WERI-Rb-1 (cell line): ENCODE measurements around the gene RECK.

Experiments
- DNase-seq: peaks from one replicate; pipeline ENCODE4 v3.0.0-alpha.2; 2020
- H3K27ac ChIP-seq: fragments of 250-450 bp; sonication (Bioruptor Pico); 2 replicates; pipeline ENCODE4 v1.5.1; 2020; ENCODE audit warnings: mild to moderate bottlenecking, moderate library complexity
- H3K27me3 ChIP-seq: fragments of 250-450 bp; sonication (Bioruptor Pico); 2 replicates; pipeline ENCODE4 v1.5.1; 2021; ENCODE audit warnings: mild to moderate bottlenecking, low read depth, moderate library complexity; ENCODE audit not compliant: insufficient read depth, severe bottlenecking
- H3K36me3 ChIP-seq: fragments of 250-450 bp; sonication (Bioruptor Pico); 2 replicates; pipeline ENCODE4 v1.5.1; 2020; ENCODE audit warnings: mild to moderate bottlenecking, moderate library complexity
- H3K4me3 ChIP-seq: 2 replicates; pipeline ENCODE4 v1.5.1; 2011; ENCODE audit warnings: low read depth, mild to moderate bottlenecking, control low read depth, low read length
- H3K9me3 ChIP-seq: fragments of 250-450 bp; sonication (Bioruptor Pico); 2 replicates; pipeline ENCODE4 v1.5.1; 2021; ENCODE audit warnings: mild to moderate bottlenecking, moderate library complexity; ENCODE audit not compliant: severe bottlenecking
- TF ChIP-seq, protein P1 (sequence below): IDR thresholded peaks from 2 replicates; pipeline ENCODE4 v1.5.1; 2011; ENCODE audit warnings: low read depth, mild to moderate bottlenecking, control low read depth, inconsistent platforms, low read length

RECK gene

GRCh38 chr9:36136272-36136893 lies 99.7 kb downstream of the RECK start, which contains the start of gene GLIPR2:
TSS of gene GLIPR2 (plus strand) at chr9:36136733. CDS start at chr9:36136779, 46 bp downstream.
- peak within 1 kb of the TSS; percentile 60 for H3K4me3 ChIP-seq
- no peaks in the 10 kb centered on the region for H3K36me3 ChIP-seq
- peak; percentile 68 for DNase-seq
- peak within 1 kb of the TSS; percentile 48; the same call in 1 of the 2 replicates for H3K27ac ChIP-seq
- peaks cover 4% of the 10 kb centered on the region for H3K27me3 ChIP-seq
- H3K9me3 ChIP-seq, result no peaks in the 10 kb centered on the region
- TF ChIP-seq, protein P1, sequence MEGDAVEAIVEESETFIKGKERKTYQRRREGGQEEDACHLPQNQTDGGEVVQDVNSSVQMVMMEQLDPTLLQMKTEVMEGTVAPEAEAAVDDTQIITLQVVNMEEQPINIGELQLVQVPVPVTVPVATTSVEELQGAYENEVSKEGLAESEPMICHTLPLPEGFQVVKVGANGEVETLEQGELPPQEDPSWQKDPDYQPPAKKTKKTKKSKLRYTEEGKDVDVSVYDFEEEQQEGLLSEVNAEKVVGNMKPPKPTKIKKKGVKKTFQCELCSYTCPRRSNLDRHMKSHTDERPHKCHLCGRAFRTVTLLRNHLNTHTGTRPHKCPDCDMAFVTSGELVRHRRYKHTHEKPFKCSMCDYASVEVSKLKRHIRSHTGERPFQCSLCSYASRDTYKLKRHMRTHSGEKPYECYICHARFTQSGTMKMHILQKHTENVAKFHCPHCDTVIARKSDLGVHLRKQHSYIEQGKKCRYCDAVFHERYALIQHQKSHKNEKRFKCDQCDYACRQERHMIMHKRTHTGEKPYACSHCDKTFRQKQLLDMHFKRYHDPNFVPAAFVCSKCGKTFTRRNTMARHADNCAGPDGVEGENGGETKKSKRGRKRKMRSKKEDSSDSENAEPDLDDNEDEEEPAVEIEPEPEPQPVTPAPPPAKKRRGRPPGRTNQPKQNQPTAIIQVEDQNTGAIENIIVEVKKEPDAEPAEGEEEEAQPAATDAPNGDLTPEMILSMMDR, result peak; percentile 47

DNA sequence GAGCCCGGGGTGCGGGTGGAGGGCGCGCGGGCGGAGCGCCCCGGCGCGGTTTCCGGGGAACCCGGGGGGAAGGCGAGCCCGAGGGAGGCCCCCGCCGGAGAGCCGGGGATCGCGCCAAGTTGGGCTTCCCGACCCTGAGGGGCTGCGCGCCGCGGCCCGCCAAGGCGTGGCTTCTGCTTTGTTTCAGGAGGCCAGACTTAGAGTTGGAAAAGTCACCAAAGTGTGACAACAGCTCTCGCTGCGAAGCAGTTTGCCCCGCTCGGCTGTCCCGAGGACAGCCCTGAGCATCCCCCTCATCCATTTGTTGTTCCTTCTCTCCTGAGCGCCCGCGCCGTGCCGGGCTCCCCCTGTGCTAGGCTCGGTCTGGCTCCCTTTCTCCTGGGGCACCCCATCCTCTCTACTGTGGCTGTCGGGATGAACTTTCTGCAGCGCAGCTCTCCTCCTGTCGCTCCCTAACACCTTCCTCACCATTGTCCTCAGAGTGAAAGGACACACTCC lies 100.2 kb downstream of the RECK start:
- H3K4me3 ChIP-seq, result peak overlapping the region; percentile 60
- no peaks in the 10 kb centered on the region for H3K9me3 ChIP-seq
- TF ChIP-seq, protein P1, result no peak
- peaks cover 4% of the 10 kb centered on the region for H3K27me3 ChIP-seq
- H3K27ac ChIP-seq, result peak overlapping the region; percentile 48; the same call in 1 of the 2 replicates
- no peaks in the 10 kb centered on the region for H3K36me3 ChIP-seq
- no peak for DNase-seq

DNA sequence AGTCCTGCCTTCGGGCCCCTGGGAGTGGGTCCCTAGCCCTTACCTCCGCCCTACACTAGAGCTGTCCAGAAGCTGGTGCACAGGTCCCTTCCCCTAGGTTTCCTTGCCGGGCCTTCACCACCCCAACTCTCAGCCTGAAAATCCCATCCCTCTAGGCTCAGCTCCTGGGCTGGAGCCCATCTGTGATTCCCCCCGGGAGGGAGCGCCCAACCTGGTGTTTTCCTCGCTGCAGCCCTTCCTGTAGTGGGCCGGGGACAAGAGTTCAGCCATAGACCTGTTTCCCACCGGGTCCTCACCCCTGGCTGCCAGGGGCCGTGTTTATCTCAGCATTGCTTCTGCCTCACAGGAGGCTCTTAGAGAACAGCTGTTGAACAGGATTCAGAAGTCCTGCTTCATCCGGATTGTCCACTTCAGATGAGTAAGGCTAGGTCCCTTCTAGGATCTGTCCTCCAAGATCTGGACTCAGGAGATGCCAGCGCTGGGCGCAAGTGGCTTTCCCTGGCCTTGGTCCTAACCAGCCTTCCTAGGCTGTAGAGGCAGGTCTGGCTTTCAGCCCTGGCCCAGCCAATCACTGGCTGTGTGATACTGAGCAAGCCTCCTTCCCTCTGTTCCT lies 100.8 kb downstream of the RECK start:
- Histone ChIP-seq H3K36me3 (no peaks in the 10 kb centered on the region), H3K27me3 (peaks cover 4% of the 10 kb centered on the region), H3K4me3 (peak overlapping the region; percentile 60), H3K27ac (no peak overlapping the region), H3K9me3 (no peaks in the 10 kb centered on the region)
- DNase-seq, result peak; percentile 24
- TF ChIP-seq, protein P1, result no peak

DNA sequence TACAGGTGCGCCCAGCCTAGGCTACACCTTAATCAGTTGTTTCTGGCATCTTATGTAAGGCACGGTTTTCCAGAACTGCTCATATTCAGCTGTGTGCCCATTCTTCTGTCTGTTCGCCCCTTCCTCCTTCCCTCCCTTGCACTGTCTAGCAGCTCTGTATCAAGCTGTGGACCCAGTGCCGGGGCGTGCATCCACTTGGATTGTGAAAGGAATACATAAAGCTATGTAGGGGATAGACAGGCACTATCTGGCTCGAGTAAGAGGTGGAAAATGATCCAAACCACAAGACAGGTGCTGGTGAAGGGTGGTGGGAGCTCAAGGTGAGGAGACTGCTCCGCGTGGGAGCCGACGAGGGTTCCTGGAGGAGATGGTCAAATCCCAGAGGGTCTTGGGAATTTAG lies 101.8 kb downstream of the RECK start:
- TF ChIP-seq, protein P1, result no peak
- Histone ChIP-seq H3K27ac (no peak overlapping the region), H3K4me3 (no peak overlapping the region), H3K9me3 (no peaks in the 10 kb centered on the region), H3K36me3 (no peaks in the 10 kb centered on the region), H3K27me3 (peaks cover 4% of the 10 kb centered on the region)
- DNase-seq, result no peak

- H3K4me3 ChIP-seq, result no peak overlapping the region
- no peak overlapping the region for H3K27ac ChIP-seq
- H3K9me3 ChIP-seq, result no peaks in the 10 kb centered on the region
- peaks cover 4% of the 10 kb centered on the region for H3K27me3 ChIP-seq
- TF ChIP-seq, protein P1, result no peak
- no peaks in the 10 kb centered on the region for H3K36me3 ChIP-seq
- DNase-seq, result no peak
These were observed 102.2 kb downstream of the RECK start for GRCh38 chr9:36138901-36139300.
